ENCODE results near the gene NDOR1.

DNA sequence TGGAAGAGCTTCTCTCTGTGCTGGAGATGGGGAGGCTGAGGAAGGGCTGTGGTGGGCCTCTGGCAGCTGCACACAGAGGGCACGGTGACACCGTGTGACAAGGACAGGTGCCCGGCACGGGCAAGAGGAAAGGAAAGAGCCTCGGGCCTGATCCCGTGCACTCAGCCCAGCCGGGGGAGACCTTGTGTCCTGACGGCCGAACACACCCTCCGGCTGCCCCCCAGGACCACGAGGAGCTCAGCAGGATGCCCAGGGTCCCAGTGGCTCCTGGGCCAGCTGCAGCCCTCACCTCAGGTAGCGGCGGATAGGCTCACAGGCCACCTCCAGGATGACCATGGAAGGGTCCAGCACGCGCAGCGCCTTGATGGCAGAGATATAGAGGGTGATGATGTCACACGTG is 22.7 kb upstream of the NDOR1 start:
- TF ChIP-seq CTCF (IDR thresholded peaks at IDR 0.05) (no peak), POLR2A (IDR thresholded peaks at IDR 0.05) (no peak)
